ENCODE results near the gene MAP4K4. TPM values are rescaled to one million over a fixed set of nuclear protein-coding genes. Genes with fewer than 3 reads are reported as not detected.
"Not testable (repeated sequence)": the region's sequence is repeated elsewhere in the genome, so short reads cannot be mapped to it uniquely, and the experiment has no call there.

MAP4K4 gene
- total RNA-seq, 2 experiments from 2014 or later, result 71.6 to 77.5 TPM

DNA sequence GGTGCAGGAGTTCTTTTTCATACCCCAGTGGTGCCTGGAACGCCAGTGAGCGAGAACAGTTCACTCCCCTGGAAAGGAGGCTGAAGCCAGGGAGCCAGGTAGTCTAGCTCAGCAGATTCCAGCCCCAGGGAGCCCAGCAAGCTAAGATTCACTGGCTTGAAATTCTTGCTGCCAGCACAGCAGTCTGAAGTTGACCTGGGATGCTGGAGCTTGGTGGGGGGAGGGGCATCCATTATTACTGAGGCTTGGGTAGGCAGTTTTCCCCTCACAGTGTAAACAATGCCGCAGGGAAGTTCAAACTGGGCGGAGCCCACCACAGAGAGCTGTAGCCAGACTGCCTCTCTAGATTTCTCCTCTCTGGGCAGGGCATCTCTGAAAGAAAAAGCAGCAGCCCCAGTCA, 238.3 kb downstream of the MAP4K4 start:
- CTCF ChIA-PET; H3K4me1 Mint-ChIP-seq; DNase-seq; H3K36me3 Mint-ChIP-seq (ENCODE audit: low read depth); H3K27ac Mint-ChIP-seq; POLR2A ChIA-PET; H3K4me3 Mint-ChIP-seq: not testable (repeated sequence)
- Mint-ChIP-seq H3K27me3 (peaks cover 30% of the 10 kb centered on the region), H3K9me3 (peaks cover 11% of the 10 kb centered on the region)

DNA sequence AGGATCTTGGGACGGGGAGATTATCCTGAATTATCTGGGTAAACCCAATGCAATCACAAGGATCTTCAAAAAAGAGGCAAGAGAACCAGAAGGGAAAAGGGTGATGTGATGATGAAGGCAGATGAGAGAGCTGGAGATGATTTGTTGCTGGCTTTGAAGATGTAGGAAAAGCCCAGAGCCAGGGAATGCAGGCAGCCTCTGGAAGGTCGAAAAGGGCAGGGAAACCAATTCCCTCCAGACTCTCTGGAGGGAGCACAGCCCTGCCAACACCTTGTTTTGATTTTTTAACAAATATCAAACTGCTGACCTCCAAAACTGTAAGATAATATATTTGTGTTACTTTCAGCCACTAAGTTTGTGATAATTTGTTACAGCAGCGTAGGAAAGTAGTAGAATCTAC, 245.3 kb downstream of the MAP4K4 start:
- no peak for DNase-seq
- Mint-ChIP-seq H3K27me3 (peaks cover 19% of the 10 kb centered on the region), H3K27ac (no peak overlapping the region), H3K9me3 (peaks cover 10% of the 10 kb centered on the region), H3K4me1 (no peaks in the 10 kb centered on the region), H3K36me3 (ENCODE audit: low read depth) (no peaks in the 10 kb centered on the region), H3K4me3 (no peak overlapping the region)
- ChIA-PET CTCF (no interaction called here), POLR2A (no interaction called here)

Other genes with a start within 250 kb of the MAP4K4 start
- 1 to 10 TPM; 1.7 to 2.6 TPM for gene RFX8, start 222.6 kb upstream of the MAP4K4 start, total RNA-seq

Data from activated CD4-positive, alpha-beta memory T cell treated with anti-CD3 and anti-CD28 coated beads, Interleukin-2, amount 10 ng/mL, durations not matched to agents 7 days and 5 days (primary cell).